ENCODE results near the gene CCDC77.
A peak's percentile ranks its signal among the peaks of the same experiment; 100 is the strongest.
"Not testable (repeated sequence)": the region's sequence is repeated elsewhere in the genome, so short reads cannot be mapped to it uniquely, and the experiment has no call there.

Gene CCDC77
- 5.7 to 10.3 (median 7.1) reads per million in 4 donors for total RNA-seq

- peak; percentile 78 to 95 (median 87) for DNase-seq
Measured at GRCh38 chr12:401235-402028, at the start of gene CCDC77. Gene CCDC77, plus strand, starts transcription at chr12:401644. Its CDS starts 7,740 bp downstream, at chr12:409384.

- no peak for DNase-seq
Measured at GRCh38 chr12:356276-356988, 45.0 kb upstream of the CCDC77 start.

GRCh38 chr12:359091-359490, 42.4 kb upstream of the CCDC77 start:
- DNase-seq: no peak

GRCh38 chr12:366820-367219, 34.6 kb upstream of the CCDC77 start:
- DNase-seq: no peak

GRCh38 chr12:367972-368371, 33.5 kb upstream of the CCDC77 start:
- no peak for DNase-seq

GRCh38 chr12:370739-371485, 30.5 kb upstream of the CCDC77 start:
- DNase-seq: not testable (repeated sequence)

GRCh38 chr12:386651-387050, 14.8 kb upstream of the CCDC77 start:
- DNase-seq: no peak

- DNase-seq: no peak
Measured at GRCh38 chr12:388012-388411, 13.4 kb upstream of the CCDC77 start.

GRCh38 chr12:388541-389141, 12.8 kb upstream of the CCDC77 start:
- DNase-seq: peak; percentile 29 to 63 (median 44)

GRCh38 chr12:389142-390096, 12.0 kb upstream of the CCDC77 start, which contains the start of gene KDM5A:
Gene KDM5A, minus strand, starts transcription at chr12:389320. Its CDS starts 229 bp downstream, at chr12:389091.
- DNase-seq: peak; percentile 80 to 93 (median 87)

GRCh38 chr12:400828-401227, 616 bp upstream of the CCDC77 start:
- no peak for DNase-seq

GRCh38 chr12:402029-402389, 565 bp downstream of the CCDC77 start:
- DNase-seq: peak in 1 of 5 donors; percentile 21

GRCh38 chr12:414859-415258, 13.4 kb downstream of the CCDC77 start:
- no peak for DNase-seq

GRCh38 chr12:418432-418831, 17.0 kb downstream of the CCDC77 start:
- no peak for DNase-seq

- no peak for DNase-seq
Measured at GRCh38 chr12:422526-422925, 21.1 kb downstream of the CCDC77 start.

- DNase-seq: not testable (repeated sequence)
Measured at GRCh38 chr12:435737-436136, 34.3 kb downstream of the CCDC77 start.

GRCh38 chr12:442235-442884, 40.9 kb downstream of the CCDC77 start:
- DNase-seq: peak in 4 of 5 donors; percentile 13 to 37 (median 24)

- DNase-seq: no peak
Measured at GRCh38 chr12:447141-447540, 45.7 kb downstream of the CCDC77 start.

- no peak for DNase-seq
Measured at GRCh38 chr12:449203-449602, 47.8 kb downstream of the CCDC77 start.

GRCh38 chr12:450438-450837, 49.0 kb downstream of the CCDC77 start:
- no peak for DNase-seq

GRCh38 chr12:452667-453210, 51.3 kb downstream of the CCDC77 start:
- DNase-seq: peak in 3 of 5 donors; percentile 20 to 44 (median 42)
